Activated naive CD4-positive, alpha-beta T cell treated with anti-CD3 and anti-CD28 coated beads, Interleukin-2, amount 50 U/mL, for 72 hours (primary cell): ENCODE data around the gene PAPSS2. TPM values are rescaled to one million over a fixed set of nuclear protein-coding genes. Genes with fewer than 3 reads are reported as not detected.
"Not testable (repeated sequence)": the region's sequence is repeated elsewhere in the genome, so short reads cannot be mapped to it uniquely, and the experiment has no call there.

Experiments
- ATAC-seq, 2 donors: fragments of 150-1000 bp; cut with Tn5 transposase; 2 replicates each; pipeline ENCODE4 v1.10.0; 2021; ENCODE audit warnings: mild to moderate bottlenecking in 2 of 2, moderate library complexity in 2 of 2
- DNase-seq, 2 donors: peaks; one replicate each; pipeline ENCODE4 v3.0.0; 2021 to 2022; ENCODE audit warnings: low spot score in 2 of 2
- H3K27ac Mint-ChIP-seq, 2 donors: one replicate each; pipeline ENCODE4 v1.8.0; 2022; ENCODE audit warnings: mild to moderate bottlenecking in 2 of 2, mixed read lengths in 2 of 2
- H3K36me3 Mint-ChIP-seq, 2 donors: one replicate each; pipeline ENCODE4 v1.8.0; 2022; ENCODE audit warnings: mixed read lengths in 2 of 2
- H3K9me3 Mint-ChIP-seq, 2 donors: one replicate each; pipeline ENCODE4 v1.8.0; 2022; ENCODE audit warnings: mixed read lengths in 2 of 2
- total RNA-seq, 2 donors: library from RNA; stranded (reverse); gene quantifications; one replicate each; pipeline ENCODE4 v1.2.3, GENCODE V29; 2022

The PAPSS2 gene
- 1 to 10 TPM in 1 of 2 donors, under 1 TPM in 1; 0.05 to 1.5 TPM for total RNA-seq

DNA sequence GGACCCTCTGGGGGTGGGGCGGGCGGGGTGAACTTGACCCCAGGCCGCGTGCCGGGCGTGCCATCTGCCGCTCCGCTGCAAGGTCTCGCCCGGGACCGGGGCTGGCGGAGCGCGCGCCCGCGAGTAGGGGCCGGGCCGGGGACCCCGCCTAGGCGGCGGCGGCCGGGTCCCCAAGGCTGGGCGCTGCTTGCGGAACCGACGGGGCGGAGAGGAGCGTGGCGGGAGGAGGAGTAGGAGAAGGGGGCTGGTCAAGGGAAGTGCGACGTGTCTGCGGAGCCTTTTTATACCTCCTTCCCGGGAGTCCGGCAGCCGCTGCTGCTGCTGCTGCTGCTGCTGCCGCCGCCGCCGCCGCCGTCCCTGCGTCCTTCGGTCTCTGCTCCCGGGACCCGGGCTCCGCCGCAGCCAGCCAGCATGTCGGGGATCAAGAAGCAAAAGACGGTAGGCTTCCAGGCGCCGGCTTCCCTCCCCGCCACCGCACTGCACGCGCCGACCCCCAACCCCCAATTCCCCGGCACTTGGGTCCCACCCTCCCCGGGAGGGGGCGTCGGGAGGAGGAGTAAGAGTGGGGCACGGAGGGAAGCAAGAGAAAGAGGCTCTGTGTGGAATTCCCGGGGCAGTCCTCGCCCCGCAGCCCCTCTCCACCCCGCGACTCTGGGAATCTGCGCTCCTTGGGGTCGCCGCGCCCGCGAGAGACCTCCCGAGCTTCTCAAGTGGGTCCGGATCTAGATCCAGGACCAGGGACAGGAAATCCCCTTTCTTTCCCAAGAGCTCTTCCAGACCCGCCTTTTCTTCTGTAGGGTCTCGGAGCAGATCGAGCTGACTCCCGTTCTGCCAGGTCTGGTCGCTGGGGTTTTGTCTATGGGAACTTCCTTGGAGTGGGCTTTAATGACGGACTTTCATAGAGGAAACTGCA lies at the start of gene PAPSS2:
TSS of gene PAPSS2 (plus strand) at position 308 of the 913 bp plus-strand sequence. CDS start at position 412, 104 bp downstream.
- peak in 1 of 2 donors; percentile 30 for DNase-seq
- no peaks in the 10 kb centered on the region for H3K9me3 Mint-ChIP-seq
- H3K36me3 Mint-ChIP-seq, result peaks cover 0 to 4% of the 10 kb centered on the region in 2 donors
- no peak within 1 kb of the TSS for H3K27ac Mint-ChIP-seq
- ATAC-seq, result peak; percentile 53 to 66

DNA sequence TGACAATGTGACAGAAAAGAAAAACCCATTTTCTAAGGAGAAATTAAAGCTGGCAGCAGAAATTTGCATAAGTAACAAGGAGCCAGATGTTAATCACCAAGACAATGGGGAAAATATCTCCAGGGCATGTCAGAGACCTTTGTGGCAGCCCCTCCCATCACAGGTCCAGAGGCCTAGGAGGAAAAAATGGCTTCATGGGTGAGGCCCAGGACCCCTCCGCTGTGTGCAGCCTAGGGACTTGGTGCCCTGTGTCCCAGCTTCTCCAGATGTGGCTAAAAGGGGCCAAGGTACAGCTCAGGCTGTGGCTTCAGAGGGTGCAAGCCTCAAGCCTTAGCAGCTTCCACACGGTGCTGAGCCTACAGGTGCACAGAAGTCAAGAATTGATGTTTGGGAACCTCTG lies 48.3 kb upstream of the PAPSS2 start:
- H3K9me3 Mint-ChIP-seq, result not testable (repeated sequence)

DNA sequence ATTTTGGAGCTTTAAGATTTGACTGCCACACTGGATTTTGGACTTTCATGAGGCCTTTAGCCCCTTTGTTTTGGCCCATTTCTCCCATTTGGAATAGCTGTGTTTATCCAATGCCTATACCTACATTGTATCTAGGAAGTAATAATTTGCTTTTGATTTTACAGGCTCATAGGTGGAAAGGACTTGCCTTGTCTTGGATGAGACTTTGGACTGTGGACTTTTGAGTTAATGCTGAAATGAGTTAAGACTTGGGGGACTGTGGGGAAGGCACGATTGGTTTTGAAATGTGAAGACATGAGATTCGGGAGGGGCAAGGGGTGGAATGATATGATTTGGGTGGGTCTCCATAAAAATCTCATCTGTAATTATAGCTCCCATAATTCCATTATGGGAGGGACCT lies 47.6 kb upstream of the PAPSS2 start:
- DNase-seq (no peak), ATAC-seq (no peak)
- peaks cover 4 to 8% of the 10 kb centered on the region in 2 donors for H3K9me3 Mint-ChIP-seq
- peaks cover 8 to 11% of the 10 kb centered on the region in 2 donors for H3K36me3 Mint-ChIP-seq
- no peak overlapping the region for H3K27ac Mint-ChIP-seq

More for the DNA sequence above, 48.3 kb upstream of the PAPSS2 start:
- ATAC-seq, H3K27ac Mint-ChIP-seq, DNase-seq: not testable (repeated sequence)
- peaks cover 8 to 11% of the 10 kb centered on the region in 2 donors for H3K36me3 Mint-ChIP-seq

DNA sequence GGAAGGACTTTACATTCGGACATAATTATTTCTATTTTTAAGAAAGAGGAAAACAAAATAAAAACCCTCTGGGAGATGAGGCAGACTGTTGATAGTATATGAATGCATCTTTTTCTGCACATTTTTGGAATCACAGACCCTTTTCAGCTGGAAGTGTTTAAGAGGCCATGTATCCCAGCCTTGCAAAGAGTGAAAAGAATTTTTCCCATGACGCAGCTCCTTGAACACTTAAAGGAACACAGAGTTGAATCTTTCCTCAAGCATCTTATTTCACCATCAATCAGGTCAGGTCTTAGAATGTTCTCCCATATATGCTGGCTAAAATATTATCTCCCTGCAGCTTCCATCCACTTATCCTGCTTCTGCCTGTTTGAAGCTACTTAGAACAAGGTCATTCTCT lies 45.9 kb upstream of the PAPSS2 start:
- DNase-seq, result no peak
- Mint-ChIP-seq H3K9me3 (peaks cover 4 to 8% of the 10 kb centered on the region in 2 donors), H3K27ac (no peak overlapping the region), H3K36me3 (peaks cover 8 to 11% of the 10 kb centered on the region in 2 donors)
- no peak for ATAC-seq

DNA sequence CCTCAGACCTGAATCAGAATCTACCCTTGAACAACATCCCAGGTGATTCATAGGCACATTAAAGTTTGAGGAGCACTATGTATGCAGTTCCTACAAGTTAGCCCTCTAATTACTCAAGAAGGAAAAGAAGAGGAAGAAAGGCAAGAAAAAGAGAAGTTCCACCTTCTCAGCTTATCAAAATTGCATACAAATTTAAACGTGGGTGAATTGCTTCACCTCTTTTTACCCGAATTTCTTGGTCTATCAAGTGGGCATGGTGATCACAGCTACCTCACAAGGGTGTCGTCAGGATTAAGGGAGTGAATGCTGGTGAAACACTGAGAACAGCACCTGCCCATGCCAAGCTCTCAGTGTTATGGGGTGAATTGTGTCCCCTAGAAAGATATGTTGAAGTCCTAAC lies 43.8 kb upstream of the PAPSS2 start:
- Mint-ChIP-seq H3K27ac (no peak overlapping the region), H3K36me3 (peaks cover 4 to 8% of the 10 kb centered on the region in 2 donors), H3K9me3 (peaks cover 2 to 3% of the 10 kb centered on the region in 2 donors)
- no peak for ATAC-seq
- no peak for DNase-seq

DNA sequence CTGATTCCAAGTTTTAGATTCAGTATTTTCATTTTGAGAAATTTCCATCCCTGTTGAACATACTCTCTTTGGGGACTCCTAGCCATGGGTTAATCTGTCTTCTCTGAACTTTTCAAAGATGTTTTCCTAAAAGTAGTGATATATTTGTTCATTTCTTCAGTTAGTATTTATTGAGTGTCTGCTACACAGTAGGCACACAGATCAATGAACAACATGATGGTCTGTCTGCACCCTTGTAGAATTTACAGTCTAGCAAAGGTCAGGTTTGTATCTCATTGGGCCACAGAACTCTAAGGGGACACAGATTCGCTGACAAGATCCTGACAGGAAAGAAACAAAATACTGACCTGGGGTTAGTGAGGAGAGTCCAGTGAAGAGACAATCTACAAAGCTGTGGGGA lies 42.2 kb upstream of the PAPSS2 start:
- no peaks in the 10 kb centered on the region for H3K36me3 Mint-ChIP-seq
- no peak for ATAC-seq

DNA sequence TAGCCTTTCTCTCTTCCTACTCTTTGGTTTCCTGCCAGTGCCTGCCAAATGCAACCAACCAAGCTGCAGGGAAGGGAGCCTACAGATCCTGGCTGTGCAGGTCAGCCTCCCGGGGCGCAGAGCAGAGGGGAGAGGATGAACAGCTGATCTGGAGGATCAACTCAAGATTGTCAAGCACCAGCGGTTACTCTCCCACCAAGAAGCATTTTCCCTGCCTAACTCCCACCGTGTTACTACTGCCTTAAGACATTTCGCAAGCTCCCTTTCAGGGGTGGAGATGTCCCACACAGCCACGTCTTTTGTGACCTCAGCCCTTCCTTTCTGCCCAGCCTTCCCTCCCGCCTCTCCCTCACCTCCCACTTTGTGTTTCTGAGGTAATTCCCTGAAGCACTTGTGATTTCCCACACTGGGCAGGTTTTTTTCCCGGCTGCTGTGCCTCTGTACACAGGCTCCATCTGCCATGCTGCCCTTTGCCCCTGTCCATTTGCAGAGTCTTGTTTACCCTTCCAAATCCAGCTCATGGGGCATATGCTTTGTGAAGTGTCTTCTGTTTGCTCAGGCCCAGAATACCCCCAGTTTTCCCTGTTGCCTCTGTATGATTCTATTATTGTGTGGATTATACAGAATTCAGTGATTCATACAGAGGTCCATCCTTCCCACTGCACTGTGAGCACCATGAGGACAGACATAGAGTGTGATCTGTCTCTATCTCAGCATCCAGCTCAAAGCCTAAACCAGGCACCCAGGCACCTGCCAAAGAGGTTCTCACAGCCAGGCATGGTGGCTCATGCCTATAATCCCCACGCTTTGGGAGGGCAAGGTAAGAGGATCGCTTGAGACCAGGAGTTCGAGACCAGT lies 40.9 kb upstream of the PAPSS2 start:
- ATAC-seq, result no peak
- DNase-seq, result no peak
- H3K36me3 Mint-ChIP-seq, result no peaks in the 10 kb centered on the region
- H3K9me3 Mint-ChIP-seq, result no peaks in the 10 kb centered on the region
- no peak overlapping the region for H3K27ac Mint-ChIP-seq

More for the DNA sequence above, 42.2 kb upstream of the PAPSS2 start:
- no peak overlapping the region for H3K27ac Mint-ChIP-seq
- H3K9me3 Mint-ChIP-seq, result no peaks in the 10 kb centered on the region
- DNase-seq, result no peak

DNA sequence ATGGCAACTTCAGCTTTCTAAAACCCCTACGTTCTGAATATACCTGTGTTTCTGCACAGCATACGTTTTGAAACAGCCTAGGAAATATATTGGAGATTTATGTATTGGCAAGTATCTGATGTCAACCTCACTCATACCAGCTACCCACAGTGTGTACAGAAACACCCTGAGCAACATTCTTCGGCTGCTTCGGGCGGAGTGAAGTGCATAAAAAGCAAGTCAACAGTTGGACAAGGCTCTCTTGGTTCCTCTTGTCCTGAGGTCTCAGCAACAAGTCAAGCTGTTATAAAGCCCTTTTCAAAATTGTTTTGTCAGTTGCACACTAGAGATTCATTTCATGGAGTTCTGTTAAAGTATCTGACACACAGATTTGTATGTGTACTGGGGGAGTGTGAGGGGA lies 40.0 kb upstream of the PAPSS2 start:
- Mint-ChIP-seq H3K9me3 (no peaks in the 10 kb centered on the region), H3K27ac (no peak overlapping the region), H3K36me3 (no peaks in the 10 kb centered on the region)
- DNase-seq (no peak), ATAC-seq (no peak)

DNA sequence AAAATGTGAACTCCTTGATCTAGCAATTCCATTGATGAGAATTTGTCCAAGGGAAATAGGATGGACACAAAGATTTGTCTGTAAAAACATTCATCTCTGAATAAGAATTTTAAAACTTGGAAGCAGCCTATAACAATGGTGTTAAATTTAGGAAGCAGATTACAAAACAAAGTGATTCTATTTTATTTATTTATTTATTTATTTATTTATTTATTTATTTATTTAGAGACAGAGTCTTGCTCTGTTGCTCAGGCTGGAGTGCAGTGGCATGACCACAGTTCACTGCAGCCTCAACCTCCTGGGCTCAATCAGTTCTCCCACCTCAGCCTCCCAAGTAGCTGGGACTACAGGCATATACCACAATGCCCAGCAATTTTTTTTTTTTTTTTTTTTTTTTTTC lies 38.2 kb upstream of the PAPSS2 start:
- not testable (repeated sequence) for DNase-seq, H3K27ac Mint-ChIP-seq, H3K9me3 Mint-ChIP-seq, H3K36me3 Mint-ChIP-seq, ATAC-seq

DNA sequence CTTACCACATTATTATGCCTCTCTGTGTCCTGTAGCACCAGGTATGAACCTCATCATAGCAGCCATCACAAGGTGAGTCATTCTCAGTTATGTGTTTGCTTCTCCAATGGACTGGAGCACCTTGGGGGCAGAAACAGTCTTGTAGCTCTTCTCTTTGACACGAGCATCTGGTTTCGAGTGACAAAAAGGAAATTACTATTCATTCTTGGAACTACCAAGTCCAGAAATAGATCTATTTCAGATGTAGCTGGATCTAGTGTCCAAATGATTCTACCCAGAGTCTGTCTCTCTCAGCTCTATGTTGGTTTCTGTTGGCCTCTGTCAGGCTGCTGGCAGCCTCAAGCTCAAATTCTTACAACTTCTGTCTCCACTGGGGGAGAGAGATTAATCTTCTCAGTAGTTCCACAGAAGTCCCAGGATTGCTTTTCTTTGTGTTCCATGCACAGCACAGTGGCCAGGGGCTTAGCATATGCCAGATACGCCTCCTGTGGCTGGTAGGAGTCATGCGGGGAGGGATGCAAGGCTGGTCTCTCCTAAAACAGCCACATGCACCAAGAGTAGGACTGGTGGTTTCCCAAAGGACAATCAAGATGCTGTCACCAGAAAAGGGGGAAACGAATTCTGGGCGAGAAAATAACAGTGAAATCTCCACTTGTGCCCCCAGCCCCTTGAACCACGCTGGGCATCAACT lies 37.2 kb upstream of the PAPSS2 start:
- Mint-ChIP-seq H3K27ac (no peak overlapping the region), H3K9me3 (no peaks in the 10 kb centered on the region), H3K36me3 (no peaks in the 10 kb centered on the region)
- ATAC-seq, result peak in 1 of 2 donors; percentile 35
- no peak for DNase-seq

DNA sequence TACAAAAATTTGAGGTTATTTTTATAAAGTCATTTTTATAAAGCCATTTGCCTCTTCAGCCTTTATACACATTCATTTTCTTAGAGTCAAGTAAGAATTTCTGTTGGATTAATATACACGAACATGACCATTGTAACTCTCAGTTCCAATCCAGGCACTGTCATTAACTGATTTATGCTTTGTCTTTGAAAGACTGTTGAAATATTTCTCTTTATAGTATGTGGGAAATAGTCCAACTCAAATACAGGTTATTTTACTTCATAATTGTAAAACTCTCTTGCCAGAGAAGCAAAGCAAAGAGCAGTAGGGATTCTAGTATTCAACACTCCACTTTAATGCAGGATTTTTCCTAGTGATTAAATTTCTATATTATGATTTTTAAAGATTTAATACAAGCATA lies 36.5 kb upstream of the PAPSS2 start:
- DNase-seq, result no peak
- ATAC-seq, result no peak
- Mint-ChIP-seq H3K9me3 (no peaks in the 10 kb centered on the region), H3K27ac (no peak overlapping the region), H3K36me3 (no peaks in the 10 kb centered on the region)

DNA sequence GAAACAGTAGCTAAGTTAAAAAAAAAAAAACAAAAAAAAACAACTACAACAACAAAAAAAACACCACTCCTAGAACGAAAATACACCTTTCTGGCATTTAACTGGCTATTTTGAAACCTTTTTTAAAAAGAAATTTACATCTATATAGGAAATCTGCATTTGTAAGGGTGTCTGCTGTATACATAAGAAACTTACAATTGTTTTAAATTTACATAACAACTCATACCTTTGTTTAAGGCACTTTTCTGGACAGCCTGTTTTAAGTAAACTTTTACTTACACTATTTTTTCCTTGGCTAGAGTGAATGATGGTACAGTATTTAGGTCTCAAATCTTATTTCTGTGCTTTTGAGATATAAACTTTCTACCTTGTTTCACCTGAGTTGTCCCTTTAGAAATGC lies 34.0 kb upstream of the PAPSS2 start:
- no peak for DNase-seq
- H3K36me3 Mint-ChIP-seq, result no peaks in the 10 kb centered on the region
- H3K27ac Mint-ChIP-seq, result no peak overlapping the region
- no peak for ATAC-seq
- no peaks in the 10 kb centered on the region for H3K9me3 Mint-ChIP-seq

DNA sequence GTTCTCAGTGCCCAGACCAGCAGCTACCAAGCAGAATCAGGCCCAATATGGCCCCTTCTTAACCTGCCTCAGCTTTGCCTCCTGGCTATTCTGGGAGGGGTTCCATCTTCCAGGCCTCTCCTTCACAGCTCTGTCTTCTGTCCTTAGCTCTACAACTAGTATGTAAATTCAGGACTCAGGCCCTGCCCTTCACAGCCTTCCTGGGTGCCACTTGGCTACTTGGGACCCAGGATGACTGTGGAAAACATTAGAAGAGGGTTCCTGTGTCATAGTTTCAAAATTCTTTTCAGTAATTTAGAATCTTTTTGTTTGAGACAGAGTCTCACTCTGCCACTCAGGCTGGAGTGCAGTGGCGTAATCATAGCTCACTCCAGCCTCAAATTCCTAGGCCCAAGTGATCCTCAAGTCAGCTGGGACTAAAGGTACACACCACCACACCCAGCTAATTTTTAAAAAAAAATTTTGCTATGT lies 33.2 kb upstream of the PAPSS2 start:
- DNase-seq (no peak), ATAC-seq (no peak)
- Mint-ChIP-seq H3K9me3 (no peaks in the 10 kb centered on the region), H3K36me3 (no peaks in the 10 kb centered on the region), H3K27ac (no peak overlapping the region)

DNA sequence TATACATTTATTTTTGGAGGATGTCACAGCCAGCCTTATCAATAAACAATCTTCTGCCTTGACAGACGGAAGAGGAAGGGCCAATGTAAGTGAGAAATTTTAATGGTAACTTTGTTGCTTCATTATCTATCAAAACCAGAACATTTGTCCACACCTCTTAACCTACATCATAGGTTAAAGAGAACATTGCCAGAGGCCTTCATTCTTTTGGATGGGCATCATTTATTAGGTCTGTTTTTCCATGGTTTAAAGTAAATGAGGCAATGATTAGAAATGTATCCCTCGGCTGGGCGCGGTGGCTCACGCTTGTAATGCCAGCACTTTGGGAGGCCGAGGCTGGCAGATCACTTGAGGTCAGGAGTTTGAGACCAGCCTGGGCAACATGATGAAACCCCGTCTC lies 29.5 kb upstream of the PAPSS2 start:
- ATAC-seq (no peak), DNase-seq (no peak)
- Mint-ChIP-seq H3K36me3 (no peaks in the 10 kb centered on the region), H3K27ac (no peak overlapping the region), H3K9me3 (peaks cover 0 to 7% of the 10 kb centered on the region in 2 donors)

DNA sequence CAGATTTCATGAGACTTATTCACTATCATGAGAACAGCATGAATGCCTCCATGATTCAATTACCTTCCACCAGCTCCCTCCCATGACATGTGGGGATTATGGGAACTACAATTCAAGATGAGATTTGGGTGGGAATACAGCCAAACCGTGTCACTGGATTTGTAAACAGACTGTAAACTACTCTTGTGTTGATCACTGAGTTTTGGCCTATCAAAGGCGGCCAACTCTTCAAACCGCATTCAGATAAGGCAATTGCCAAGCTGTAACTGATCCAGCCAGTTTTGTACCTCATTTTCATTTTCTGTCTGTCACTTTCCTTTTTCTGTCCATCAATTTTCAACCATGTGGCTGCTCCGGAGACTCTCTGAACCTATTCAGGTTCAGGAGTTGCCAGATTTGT lies 27.2 kb upstream of the PAPSS2 start:
- H3K27ac Mint-ChIP-seq, result no peak overlapping the region
- no peaks in the 10 kb centered on the region for H3K36me3 Mint-ChIP-seq
- ATAC-seq (no peak), DNase-seq (no peak)
- peaks cover 0 to 16% of the 10 kb centered on the region in 2 donors for H3K9me3 Mint-ChIP-seq

DNA sequence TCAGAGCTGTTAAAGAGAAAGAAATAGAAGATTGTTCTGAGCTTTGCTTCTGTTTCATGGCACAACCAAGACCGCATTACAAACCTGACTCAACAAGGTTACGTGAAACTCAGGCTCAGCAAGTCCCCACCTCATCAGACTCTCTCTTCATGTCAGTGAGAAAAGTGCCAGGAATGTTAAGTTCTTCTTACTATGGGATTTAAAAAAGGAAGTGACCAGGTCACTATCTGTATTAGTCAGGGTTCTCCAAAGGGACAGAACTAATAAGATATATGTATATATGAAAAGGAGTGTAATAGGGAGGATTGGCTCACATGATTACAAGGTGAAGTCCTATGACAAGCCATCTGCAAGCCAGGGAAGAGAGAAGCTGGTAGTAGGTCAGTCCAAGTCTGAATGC lies 25.4 kb upstream of the PAPSS2 start:
- Mint-ChIP-seq H3K27ac (no peak overlapping the region), H3K9me3 (peaks cover 0 to 16% of the 10 kb centered on the region in 2 donors), H3K36me3 (no peaks in the 10 kb centered on the region)
- ATAC-seq, result no peak
- DNase-seq, result no peak
